Activated CD8-positive, alpha-beta memory T cell treated with anti-CD3 and anti-CD28 coated beads, Interleukin-2, amount 50 U/mL, for 48 hours (primary cell): ENCODE results near the gene JARID2.

ENCODE experiments used
- DNase-seq: peaks from one replicate; pipeline ENCODE4 v3.0.0-alpha.2; 2020

JARID2 gene

DNA sequence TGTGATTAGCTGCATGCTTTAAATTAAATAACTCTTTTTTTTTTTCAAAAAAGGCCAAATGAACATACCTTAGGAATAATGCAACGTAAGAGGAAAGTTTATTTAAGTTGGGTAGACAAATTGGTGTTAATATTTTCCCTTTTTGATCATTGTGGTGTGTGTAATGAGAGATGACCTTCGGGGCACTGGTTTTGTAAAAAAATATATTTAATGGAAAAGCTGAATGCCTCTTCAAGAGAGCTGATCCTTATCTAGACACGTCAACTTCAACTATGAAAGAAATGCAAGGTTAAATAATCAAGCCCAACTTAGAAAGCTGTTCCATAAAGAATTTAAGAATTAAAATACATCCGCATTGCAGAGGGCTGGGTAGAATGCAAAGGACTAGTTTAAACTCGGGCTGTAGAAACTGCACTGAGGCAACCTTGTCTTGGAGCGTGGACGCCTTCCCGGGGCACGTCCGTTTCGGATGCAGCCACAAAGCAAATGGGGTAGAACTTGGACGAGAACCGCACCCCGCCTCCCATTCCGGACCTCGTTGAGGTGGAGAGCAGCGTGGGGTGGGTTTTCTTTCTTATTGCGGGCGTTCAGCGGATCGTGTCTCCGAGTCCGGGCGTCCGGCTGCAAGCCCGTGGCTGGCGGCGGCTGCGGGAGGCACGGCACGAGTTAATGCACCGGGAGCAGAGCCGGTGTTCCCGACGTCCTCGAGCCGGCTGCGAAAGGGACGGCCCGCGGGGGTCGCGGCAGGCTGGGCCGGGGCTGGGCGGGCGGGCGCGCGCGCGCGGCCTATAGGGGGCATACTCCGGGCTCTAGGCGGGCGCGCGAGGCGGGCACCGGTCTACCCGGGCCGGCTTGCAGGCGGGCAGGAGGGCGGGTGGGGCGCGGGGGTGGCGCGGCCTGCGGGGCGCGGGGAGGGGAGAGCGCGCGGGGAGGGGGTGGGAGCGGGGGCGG lies 1.9 kb downstream of the JARID2 start:
- peak; percentile 82 for DNase-seq

DNA sequence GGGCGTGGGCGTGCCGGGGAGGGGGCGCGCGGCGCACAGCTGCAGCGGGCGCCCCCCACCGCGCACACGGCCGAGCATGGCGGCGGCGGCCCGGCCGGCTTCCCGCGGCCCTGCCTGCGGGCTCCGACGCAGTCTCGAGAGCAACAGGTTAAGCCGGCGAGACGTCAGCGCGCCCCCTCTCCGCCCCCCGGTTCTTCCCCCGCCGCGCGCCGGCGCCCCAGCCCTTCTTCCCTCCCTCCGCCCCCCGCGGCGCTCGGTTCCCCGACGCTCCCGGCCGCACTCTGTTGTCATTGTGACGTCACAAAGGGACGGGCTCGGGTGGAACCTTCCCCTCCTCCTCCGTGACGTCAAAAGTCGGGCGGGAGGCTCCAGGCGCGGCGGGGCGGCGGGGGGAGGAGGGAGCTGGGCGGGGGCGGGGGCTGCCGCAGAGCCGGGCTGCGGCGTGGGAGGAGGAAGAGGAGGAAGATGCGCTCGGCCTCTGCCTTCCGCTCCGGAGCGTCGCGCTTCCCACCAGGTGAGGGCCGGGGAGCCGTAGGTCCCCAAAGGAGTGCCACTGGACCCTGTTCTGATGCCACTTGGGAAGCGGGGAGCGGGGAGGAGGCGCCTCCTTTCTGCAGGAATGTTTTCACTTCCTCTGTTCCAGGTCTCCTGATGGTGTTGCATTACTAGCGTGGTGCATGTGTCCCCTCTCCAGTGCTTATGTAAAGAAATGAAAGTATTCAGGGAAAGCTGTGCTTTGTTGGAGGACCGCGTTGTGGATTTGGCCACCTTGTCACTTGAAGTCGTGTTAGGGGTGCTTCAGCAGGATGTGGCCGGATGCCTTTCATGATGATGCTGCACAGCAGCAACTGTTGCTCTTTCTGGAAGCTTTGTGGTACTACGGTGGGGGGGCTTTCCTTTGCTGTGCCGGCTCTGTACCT lies 2.8 kb downstream of the JARID2 start:
- peak; percentile 95 for DNase-seq

DNA sequence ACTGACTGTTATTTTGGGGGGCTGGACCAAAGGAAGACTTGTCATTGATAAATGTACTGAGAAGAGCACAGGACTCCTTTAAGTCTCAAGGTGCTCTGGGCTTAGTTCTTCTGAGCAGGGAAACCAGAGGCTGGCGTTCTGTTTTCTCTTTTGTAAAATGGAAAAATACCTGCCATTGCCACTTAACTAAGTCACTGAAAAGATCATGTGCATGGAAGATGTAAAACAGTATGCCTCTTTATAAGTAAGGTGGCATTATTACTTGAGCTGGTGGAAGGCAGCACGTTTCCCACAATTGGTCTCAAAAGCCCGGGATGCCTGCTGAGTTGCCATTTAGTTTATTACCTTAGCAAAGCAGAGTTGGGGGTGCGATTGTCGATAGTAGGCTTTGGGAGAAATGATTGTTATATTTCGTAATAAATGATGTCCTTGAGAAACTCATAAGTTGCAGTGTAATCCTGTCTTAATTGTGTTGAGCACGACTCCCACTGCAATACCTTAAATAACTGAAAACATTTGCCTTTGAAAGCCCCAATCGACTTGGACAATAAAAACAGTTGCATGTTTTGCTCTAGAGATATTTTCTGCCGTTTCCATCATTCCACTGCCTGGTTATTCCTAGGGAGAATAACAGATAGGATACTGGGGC lies 3.6 kb downstream of the JARID2 start:
- DNase-seq, result no peak

DNA sequence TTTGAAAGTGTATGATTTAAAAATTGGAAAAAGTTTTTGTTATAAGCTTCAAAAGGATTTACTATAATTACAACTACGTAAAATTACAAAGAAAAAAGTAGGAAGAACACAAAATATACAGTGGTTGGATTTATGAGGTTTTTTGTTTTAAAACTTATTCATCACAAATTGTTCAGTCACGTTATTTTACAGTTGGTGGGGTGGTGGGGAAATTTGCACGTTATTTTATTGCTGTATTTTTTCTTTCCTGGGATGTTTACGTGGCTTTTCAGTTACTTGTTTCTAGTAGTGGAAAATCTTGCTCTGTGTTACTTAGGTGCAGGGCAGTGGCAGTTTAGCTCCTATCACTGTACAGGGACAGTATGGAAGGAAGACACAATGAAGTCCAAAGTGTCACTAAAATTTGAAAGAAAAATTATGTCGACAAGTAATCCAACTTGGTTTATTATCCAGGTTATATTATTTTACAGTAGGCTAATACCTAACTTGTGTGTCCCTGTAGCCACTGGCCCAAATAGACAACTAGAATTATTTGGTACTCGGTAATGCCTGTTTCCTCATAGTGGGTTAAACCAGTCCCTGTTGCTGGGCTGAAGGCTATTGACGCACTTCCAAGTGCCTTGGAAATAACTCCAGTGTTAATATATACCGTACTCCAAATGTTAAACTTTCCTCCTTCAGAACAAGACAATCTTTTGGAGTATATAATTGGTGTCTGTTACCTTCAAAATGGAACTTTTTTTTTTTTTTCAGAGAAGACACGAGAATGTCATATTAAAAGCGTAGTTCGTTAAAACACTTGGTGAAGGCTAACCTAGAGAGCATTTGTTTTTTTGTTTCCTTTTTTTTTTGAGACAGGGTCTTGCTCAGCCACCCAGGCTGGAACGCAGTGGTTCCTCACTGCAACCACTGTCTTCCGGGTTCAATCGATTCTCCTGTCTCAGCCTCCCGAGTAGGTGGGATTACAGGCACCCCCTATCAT lies 4.6 kb downstream of the JARID2 start:
- no peak for DNase-seq

DNA sequence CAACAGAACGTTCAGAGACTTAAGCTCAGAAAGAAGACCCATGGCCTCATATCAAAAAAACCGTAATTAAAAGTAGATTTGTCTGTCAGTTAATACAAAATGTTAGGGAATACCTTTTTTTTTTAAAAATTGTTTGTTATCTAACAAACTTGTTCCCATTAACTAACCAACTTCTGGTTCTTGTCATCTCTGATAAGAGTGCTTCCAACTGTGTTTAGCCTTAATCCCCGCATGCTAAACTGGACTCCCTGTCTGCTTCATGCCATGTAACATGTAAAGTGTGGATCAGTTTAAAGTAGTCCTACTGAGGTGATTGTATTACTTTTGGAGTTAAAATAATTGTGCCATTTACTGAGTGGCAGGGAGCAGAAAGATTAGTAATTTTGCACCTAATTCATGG lies 6.3 kb downstream of the JARID2 start:
- no peak for DNase-seq

DNA sequence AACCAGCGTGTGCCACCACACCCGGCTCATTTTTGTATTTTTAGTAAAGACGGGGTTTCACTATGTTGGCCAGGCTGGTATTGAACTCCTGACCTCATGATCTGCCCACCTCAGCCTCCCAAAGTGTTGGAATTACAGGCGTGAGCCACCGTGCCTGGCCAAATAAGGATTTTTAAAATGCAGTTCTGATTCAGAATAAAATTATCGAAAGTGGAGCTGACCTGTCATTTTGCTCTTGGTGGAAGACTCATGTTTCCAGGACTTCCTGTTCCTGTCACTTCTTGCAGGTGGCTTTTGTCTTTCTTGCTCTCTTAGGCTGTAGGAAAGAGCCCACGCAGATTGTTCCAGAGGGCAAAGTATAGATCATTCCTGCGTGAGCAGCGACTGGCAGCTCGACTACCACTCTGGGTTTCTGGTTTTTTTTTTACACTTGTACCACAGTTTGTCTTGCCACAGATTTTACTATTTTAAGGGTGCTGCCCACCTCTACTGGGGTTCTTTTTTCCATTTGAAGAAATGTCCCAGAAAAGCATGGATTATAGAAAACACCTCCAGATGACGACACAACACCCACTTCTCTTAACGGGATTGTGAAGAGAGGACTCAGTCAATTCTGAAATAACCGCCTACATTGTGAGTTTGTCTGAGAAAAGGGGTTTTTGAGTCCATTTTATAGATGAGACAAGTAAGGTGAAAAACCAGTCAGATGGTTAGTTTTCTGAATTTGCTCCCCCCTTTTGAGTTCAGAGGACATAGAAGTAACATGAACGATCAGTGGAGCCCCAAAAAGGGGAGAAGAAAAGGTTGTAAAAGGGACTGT lies 7.5 kb downstream of the JARID2 start:
- peak; percentile 60 for DNase-seq

DNA sequence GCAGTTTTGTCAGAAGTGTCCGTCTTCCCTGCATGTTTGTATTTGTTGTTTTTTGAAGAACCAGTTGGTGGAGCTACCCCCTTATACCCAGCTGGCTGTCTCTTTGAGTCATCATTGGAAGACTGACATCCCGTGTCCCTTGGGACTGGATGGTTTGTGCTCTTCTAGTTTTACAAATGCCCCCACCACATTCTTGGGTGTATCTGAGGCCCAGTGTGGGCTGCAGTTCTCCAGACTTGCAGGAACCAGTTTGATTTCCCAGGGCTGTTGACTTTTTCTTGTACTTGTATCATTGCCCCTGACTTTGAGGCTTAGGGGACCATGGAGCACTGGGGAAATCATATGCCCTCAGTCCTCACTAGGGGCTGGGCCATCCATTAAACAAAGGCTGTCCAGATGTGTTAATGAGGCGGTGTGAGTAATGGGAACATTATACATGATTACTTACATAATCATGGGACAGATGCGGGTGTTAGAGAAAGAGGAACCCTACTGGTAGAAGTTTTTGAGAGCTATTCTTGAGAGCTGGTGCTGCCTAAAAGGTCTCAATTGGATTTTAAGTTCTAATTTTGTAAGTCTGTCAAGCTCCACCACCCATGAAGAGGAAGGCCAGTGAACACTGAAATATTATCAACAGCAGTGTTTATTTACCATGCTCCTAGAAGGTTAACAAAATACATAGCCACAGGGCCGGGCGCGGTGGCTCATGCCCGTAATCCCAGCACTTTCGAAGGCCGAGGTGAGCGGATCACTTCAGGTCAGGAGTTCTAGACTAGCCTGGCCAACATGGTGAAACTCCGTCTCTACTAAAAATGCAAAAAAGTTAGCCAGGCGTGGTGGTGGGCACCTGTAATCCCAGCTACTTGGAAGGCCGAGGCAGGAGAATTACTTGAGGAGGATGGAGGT lies 8.5 kb downstream of the JARID2 start:
- no peak for DNase-seq

DNA sequence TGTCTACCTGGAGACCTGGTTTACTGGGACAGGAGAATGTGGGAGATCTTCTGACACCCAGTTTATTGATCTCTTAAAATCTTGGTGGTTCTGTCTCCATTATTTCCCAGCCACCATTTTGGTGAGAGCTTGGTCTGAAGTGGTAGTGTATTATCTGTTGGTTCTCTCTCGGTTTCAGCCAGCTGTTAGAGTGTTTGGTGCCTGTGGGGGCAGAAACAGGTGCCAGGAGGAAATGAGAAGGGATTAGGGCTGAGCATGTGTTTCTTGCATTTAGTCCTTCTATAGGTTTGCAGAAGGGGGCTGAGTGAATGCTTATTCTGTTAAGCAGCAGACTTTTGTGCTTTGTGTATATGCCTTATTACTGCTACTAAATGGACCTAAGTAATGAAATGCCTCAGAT lies 9.6 kb downstream of the JARID2 start:
- DNase-seq, result no peak

DNA sequence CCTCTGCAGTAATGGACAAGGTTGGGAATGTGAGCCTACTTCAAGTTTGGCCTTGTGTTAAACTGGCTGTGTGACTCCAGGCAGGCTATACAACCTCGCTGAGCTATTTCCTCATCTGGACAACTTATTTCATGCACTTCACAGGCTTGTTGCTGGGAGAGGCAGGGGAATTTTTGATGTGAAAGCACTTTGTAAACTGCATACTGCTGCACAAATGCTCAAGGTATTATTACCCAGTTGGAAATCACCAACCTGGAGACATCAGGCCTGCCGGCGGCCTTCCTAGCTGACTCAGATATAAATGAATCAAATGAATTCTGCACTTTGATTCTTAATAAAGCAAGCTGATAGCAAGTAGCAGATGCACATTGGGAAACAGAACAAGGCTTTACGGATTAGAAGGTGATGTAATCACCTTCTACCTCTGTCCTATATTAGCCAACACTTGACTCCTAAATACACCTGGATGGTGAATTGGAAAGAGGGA lies 10.1 kb downstream of the JARID2 start:
- DNase-seq, result no peak

DNA sequence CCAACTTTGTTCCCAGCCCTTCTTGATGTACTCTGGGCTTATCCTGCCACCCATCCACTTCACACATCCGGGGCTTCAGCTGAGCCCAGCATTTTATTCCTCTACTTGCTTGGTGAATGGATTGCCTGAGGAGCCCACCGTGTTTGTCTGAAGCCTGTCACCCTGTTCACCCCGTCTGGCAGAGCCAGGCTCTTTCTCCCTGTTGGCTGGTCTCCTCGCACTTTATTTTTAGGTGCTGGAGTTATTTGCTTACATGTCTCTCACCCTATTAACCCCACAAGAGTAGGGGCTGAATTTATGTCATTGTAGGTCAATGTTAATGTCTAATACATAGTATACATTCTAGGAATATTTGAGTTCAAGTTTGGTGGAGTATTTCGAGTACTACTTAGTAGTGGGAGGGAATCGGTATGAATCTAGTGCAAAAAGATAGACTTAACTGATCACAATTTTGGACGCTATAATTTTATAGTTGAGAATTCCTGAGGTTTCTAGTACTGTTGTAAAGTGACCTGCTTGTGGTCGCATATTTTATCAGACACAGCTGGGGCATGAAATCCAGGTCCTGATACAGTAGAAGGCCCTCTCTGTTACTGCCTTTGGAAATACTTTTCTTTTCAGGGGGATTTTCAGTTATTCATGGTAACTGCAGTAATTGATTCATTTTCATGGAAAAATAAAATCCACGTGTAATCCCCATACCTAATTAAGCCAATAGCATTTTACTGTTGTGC lies 10.8 kb downstream of the JARID2 start:
- no peak for DNase-seq

DNA sequence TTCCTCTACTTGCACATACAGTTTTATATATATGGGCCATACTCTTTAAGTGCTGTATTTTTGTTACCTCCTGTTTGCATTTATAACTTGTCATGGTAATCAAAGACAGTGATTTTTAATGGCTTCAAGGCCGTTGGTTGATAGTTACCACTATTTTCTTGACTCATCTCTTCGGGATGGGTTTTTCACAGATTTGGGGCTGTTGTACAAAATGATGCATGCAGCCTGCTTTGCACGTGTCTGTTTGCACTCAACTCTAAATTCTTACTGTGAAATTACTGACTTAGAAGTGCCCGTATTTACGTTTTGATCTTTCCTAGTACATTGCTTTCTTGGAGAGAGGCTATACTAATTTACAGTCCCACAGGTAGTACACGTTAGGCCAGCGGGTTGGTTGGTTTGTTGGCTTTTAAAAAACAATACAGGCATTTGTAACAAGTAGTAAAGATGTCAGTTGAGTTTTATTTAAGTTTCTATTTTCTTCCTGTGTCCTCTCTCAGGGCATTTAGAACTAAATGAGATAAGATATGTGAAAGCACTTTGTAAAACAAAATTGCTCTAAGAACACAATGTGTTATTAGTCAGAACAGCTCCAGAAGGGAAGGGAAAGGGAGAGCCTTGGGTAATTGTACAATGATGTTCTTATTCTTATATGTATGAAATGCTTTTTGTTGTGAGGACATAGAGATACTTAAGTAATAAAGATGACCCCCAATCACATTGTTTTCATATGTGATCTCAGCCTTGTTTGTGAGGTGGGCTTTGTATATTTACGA lies 11.7 kb downstream of the JARID2 start:
- DNase-seq, result no peak

DNA sequence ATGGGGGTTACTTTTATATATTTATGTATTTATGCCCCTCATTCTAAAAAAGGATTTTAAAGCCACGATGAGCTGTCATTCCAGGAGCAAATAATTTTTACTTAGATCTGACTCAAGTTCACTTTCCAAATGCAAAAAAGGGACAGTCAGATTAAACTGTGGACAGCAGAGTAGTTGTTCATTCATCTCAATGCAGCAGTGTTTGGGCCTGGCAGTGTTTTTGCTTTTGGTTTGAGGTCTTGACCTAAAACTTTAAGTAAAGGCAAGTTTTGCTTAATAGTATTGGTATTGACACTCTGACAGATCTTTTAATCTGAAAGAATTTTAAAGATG lies 13.9 kb downstream of the JARID2 start:
- no peak for DNase-seq

DNA sequence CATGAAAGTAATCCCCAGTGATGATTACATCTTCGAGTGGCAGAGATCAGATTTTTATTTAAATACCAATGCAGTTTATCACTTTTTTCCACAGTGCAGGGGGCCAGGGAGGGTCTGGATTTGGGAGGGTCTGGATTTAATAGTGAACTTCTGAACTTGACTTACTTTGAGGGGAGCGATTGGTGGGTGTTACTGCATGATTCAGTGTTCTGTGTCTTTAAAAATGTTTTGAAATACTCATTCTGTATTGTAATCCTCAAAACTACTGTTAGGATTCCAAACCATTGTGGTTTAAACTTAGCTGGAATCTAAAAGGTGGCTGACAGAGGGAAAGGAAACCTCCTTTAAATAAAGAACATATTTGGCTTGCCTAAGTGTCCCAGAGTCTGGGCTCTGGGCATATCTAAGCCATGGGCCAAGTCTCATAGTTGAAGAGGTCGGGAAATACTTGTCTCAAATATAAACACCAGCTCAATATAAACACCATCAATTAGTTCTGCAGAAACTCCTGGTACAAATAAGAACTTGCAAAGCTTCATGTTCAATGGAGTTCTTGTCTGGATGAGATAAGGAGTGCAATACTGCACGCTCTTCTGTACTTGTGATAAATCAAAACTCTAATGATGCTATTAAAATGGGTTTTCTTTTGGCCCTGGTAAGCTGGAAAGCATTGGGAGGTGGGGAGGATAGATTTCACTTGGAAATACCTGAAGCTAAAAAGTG lies 14.4 kb downstream of the JARID2 start:
- no peak for DNase-seq

DNA sequence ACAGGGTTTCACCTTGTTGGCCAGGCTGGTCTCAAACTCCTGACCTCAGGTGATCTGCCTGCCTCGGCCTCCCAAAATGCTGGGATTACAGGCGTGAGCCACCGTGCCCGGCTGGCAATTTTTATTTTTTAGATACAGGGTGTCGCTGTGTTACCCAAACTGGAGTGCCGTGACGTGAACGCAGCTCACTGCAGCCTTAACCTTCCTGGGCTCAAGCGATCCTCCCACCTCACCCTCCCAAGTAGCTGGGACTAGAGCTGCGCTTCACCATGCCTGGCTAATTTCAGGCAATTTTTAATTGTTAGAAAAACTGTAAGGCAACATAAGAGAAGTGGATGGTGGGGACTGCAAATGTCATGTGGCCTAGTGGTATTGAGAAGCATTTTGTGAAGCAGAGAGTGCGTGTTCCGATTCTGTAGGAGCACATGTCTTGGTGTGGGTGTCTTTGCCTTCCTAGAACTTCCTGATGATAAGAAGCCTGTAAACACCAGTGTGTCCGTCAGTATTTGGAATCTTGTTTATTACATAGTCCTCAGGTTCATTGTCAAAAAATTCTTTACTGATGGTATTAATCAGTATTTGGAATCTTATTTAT lies 18.0 kb downstream of the JARID2 start:
- no peak for DNase-seq

DNA sequence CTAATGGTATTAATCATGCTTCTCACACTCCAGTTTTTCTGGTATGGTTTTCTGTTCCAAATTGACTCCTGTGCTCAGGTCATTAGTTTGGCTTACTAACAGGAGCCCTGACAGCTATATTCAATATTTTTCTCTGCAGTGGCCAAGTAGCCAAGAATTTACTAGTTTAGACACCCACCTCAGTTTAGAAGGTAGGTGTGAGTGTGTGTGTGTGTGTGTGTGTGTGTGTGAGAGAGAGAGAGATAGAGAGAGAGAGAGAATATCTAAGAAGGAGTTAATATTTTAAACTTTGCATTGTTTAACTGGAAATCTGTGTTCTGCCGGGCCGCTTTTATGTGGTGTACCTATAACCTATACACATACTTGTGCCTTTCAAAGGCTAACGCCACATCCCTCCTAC lies 18.5 kb downstream of the JARID2 start:
- DNase-seq, result no peak

DNA sequence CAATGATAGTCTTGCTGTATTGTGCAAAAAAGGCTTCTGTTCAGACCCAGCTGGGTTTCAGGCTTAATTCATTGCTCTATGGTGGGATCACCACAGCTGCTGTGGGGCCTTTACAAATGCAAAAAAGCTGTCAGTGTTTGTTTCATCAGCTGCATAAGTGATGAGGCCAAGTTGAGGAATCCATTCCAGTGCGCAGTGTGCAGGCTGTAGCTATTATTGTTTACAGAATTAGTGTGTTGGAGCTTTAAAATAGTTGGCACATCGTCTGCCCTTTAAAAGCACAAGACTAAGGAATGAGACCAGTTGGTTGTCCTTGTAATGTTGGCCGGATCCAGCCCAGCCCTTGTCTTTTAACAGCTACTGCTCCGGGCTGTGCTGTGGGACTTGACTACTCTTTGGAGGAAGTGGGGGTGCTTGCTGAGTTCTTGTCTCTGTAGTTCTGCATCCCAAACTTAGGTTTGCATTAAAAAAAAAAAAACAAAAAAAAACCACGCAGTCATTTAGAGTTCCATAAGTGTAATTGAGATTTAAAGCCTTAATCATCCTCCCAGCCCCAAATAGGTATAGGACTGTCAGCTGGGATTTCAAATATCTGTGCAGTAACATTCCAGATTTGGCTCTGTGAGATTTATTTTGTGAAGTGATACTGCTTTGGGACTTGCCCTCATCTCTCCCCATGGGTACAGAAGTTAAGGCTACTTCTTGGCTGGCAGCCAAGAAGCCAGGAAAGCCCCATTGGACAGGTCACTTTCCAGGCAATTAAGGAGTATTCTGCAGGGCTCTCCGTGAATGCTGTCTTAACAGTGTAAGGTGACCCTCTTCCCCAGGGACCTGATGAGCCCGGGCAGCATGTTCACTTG lies 19.3 kb downstream of the JARID2 start:
- no peak for DNase-seq
